HG03108 (cell line): ENCODE measurements around the gene RECQL5.

Experiments used
- ATAC-seq: cut with Tn5 transposase; IDR thresholded peaks from one replicate; pipeline ENCODE4 v1.9.1; 2021; ENCODE audit warnings: moderate library complexity; ENCODE audit not compliant: unreplicated experiment

Gene RECQL5

GRCh38 chr17:75688209-75688825 lies 21.4 kb upstream of the RECQL5 start:
- ATAC-seq = no peak

GRCh38 chr17:75685499-75685898 lies 18.5 kb upstream of the RECQL5 start:
- ATAC-seq = no peak

DNA sequence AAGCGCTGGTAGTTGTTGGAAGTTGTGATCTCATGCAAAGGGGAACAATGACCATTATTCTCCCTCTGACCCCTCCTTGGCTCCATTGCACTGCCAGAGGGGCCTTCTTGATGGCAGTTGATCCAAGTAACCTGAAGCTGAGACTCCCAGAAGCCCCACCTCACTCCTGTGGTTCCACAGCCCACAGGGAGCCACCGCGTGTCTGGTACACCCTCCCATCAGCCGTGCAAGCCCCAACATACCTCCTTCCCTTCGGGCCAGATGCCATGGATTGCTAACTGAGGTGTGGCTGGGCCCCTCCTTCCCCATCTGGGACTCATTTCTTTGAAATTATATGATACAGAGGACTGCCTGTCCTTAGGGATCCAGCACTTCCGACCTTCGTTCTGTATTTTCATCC lies 18.0 kb upstream of the RECQL5 start:
- no peak for ATAC-seq

GRCh38 chr17:75684249-75684648 lies 17.3 kb upstream of the RECQL5 start:
- ATAC-seq = no peak

DNA sequence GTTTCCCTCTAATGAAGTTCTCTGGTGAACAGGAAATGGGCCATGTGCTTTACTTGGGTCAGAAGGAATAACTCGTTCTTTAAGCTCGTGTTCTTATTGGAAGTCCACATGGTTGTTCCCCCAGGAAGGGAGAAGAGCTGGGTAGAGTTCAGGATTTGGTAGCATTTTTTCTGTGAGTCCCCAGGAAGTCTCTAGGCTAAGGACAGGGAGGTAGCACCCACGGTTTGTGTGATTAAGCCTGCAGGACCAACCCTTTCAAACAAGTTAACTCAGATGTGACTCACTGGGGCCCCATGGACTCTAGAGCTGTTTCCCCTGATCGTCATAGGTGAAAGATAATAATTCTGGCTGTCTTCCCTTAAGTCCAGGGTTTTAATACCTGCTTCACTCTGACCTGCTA lies 16.6 kb upstream of the RECQL5 start:
- no peak for ATAC-seq

DNA sequence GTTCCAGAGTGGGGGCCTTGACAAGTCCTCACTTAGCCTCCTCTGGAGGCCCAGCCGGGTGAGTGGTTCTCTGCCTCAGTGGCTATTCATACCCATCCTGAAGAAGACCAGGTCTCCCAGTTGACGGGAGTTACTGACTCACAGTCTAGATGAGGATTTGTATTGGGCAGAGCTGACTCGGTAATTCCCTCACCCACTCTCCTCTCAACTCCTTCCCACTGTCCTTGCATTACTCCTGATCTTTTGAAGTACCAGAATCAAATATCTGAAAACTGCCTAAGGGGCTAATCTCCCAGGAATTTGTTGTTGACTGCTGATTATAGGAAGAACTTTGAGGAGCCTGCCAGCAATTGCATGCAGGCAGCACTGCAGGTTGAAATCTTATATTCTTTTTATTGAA lies 14.3 kb upstream of the RECQL5 start:
- ATAC-seq = no peak

- ATAC-seq = no peak
These were observed 13.5 kb upstream of the RECQL5 start for GRCh38 chr17:75680431-75680830.

DNA sequence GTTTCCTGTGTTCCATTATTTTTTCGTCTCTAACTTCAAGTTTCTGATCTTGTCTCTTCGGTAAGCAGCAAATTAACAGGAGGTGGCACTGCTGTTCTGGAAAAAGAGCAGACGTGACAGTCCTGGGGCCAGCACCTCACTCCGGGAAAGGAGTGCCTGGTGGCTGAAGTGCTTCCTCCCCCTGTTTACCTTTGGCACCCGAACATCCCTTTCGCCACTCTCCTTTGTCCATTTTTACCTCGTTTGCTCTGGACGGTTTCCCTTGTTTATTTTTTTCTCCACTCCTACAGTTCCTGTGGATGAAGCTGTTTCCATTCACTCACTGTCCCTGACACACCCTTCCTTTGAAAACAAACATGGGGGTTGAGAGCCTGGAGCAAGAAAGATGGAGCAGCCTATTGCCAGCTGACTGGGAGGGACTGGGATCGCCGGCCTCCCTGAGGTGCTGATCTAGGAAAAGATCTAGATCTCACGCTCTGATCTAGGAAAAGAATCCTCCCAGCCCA lies 12.8 kb upstream of the RECQL5 start:
- no peak for ATAC-seq

DNA sequence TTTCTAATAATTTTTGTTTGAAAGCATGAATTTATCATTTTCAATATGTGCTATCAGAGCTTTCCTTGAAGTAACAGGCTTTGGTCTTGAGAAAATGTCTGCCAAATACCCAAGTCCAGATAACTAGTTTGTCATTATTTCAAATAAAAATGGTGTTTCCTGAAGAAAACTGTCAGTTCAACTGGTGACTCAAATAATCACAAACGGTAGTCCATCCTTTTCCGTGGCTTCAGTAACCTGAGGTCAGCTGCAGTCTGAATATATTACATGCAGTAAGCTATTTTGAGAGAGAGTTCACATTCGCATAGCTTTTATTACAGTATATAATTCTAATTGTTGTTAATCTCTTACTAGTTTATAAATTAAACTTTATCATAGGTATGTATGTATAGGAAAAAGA lies 9.5 kb upstream of the RECQL5 start:
- no peak for ATAC-seq

- no peak for ATAC-seq
These were observed 6.5 kb upstream of the RECQL5 start for GRCh38 chr17:75673487-75673886.

GRCh38 chr17:75672011-75672410 lies 5.1 kb upstream of the RECQL5 start:
- ATAC-seq = no peak

GRCh38 chr17:75670868-75671267 lies 3.9 kb upstream of the RECQL5 start:
- ATAC-seq = no peak

DNA sequence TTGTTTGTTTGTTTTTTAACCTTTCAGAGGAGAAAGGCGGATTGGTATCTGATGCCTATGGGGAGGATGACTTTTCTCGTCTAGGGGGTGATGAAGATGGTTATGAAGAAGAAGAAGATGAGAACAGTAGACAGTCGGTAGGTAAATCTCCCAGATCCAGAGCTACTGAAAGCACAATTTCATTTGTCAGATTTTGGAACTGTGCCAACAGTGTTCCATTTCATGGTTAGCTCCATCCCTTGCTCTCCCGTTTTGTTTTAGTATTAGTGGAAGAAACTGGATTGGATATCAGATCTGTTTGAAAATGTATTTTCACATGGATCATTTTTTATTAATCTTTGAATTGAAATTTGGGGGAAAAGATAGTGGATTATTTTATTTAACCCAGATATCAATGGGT lies 1.5 kb upstream of the RECQL5 start:
- ATAC-seq = no peak

DNA sequence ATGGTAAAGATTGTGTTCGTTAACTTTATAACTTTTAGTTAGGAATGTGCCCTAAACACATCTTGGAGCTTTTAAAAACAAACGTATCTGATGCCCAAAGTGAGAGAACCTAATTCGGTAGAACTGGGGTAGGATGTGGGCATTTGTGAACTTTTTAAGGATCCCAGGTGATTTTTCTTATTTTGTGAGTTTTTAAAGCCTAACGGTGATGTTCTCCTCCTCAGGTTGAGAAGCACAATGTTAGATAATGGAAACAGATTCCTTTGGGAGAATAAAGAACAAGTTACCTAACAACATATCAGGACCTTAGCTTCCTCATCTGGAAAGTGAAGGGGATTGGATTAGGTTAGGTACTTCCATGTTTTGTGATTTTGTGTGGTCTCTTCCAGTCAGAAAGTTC lies 871 bp upstream of the RECQL5 start:
- no peak for ATAC-seq

- no peak for ATAC-seq
These were observed 973 bp downstream of the RECQL5 start for GRCh38 chr17:75665981-75666380.

DNA sequence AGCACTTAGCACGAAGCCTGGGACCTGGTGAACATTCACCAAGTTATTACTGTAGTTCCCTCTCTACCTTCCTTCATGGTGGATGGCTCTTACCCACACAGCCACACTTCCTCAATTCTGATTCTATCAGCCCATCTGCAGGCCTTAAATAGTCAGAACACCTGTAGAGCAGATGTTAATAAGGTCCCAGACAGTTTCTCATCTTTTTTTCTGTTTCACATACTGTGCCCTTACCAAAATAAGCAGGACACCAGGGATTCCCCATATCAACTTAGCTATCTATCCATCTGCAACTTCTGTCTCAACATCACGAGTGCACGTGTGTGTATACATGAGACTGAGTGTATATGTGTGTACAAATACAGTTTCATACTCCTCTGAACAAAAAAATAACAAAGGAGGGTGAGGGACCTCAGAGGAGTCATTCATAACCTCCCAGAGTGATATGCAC lies 2.8 kb downstream of the RECQL5 start:
- ATAC-seq = peak; percentile 64

GRCh38 chr17:75662511-75662910 lies 4.4 kb downstream of the RECQL5 start:
- no peak for ATAC-seq

GRCh38 chr17:75661531-75661930 lies 5.4 kb downstream of the RECQL5 start:
- no peak for ATAC-seq

GRCh38 chr17:75658237-75658636 lies 8.7 kb downstream of the RECQL5 start:
- ATAC-seq = no peak

- ATAC-seq = no peak
These were observed 12.8 kb downstream of the RECQL5 start for GRCh38 chr17:75654176-75654575.

GRCh38 chr17:75652934-75653549 lies 13.9 kb downstream of the RECQL5 start:
- no peak for ATAC-seq

- no peak for ATAC-seq
These were observed 14.6 kb downstream of the RECQL5 start for GRCh38 chr17:75652341-75652740.

GRCh38 chr17:75650874-75651273 lies 16.1 kb downstream of the RECQL5 start:
- ATAC-seq = no peak
